GM18870 (cell line): ENCODE results near the gene GPR158.

Source experiments
- ATAC-seq: cut with Tn5 transposase; IDR thresholded peaks from one replicate; pipeline ENCODE4 v1.9.1; 2021; ENCODE audit warnings: moderate library complexity; ENCODE audit not compliant: unreplicated experiment

GPR158 gene

GRCh38 chr10:25564351-25564750, 389.6 kb downstream of the GPR158 start:
- ATAC-seq, result no peak

GRCh38 chr10:25565570-25565969, 390.8 kb downstream of the GPR158 start:
- no peak for ATAC-seq

GRCh38 chr10:25573316-25573715, 398.5 kb downstream of the GPR158 start:
- ATAC-seq, result no peak

- ATAC-seq, result no peak
Observed at GRCh38 chr10:25575343-25575742, 400.5 kb downstream of the GPR158 start.

GRCh38 chr10:25578061-25578460, 403.3 kb downstream of the GPR158 start:
- no peak for ATAC-seq

- no peak for ATAC-seq
Observed at GRCh38 chr10:25582961-25583360, 408.2 kb downstream of the GPR158 start.

- ATAC-seq, result no peak
Observed at GRCh38 chr10:25600651-25601050, 425.9 kb downstream of the GPR158 start.

- ATAC-seq, result no peak
Observed at GRCh38 chr10:25604591-25604990, 429.8 kb downstream of the GPR158 start.

- no peak for ATAC-seq
Observed at GRCh38 chr10:25614652-25615051, 439.9 kb downstream of the GPR158 start.

- no peak for ATAC-seq
Observed at GRCh38 chr10:25615926-25616325, 441.1 kb downstream of the GPR158 start.

GRCh38 chr10:25616903-25617592, 442.2 kb downstream of the GPR158 start:
- ATAC-seq, result no peak

GRCh38 chr10:25627606-25628005, 452.8 kb downstream of the GPR158 start:
- ATAC-seq, result no peak

GRCh38 chr10:25629333-25629732, 454.5 kb downstream of the GPR158 start:
- no peak for ATAC-seq

- ATAC-seq, result no peak
Observed at GRCh38 chr10:25631471-25631870, 456.7 kb downstream of the GPR158 start.

GRCh38 chr10:25632802-25633201, 458.0 kb downstream of the GPR158 start:
- ATAC-seq, result no peak

- no peak for ATAC-seq
Observed at GRCh38 chr10:25633542-25633941, 458.7 kb downstream of the GPR158 start.

- ATAC-seq, result no peak
Observed at GRCh38 chr10:25639646-25640045, 464.8 kb downstream of the GPR158 start.

- ATAC-seq, result no peak
Observed at GRCh38 chr10:25641595-25641994, 466.8 kb downstream of the GPR158 start.

GRCh38 chr10:25642721-25643120, 467.9 kb downstream of the GPR158 start:
- ATAC-seq, result no peak

GRCh38 chr10:25646371-25646770, 471.6 kb downstream of the GPR158 start:
- no peak for ATAC-seq

GRCh38 chr10:25651534-25651933, 476.7 kb downstream of the GPR158 start:
- no peak for ATAC-seq
